Epithelial cell of esophagus (primary cell): ENCODE measurements around the gene DNAH9.

Source experiments
- DNase-seq: peaks from one replicate; pipeline ENCODE4 v3.0.0; 2010; ENCODE audit warnings: low read depth
- H3K4me3 ChIP-seq: 2 replicates; pipeline ENCODE4 v1.5.1; 2011; ENCODE audit warnings: mild to moderate bottlenecking, low read length, control low read depth
- CTCF ChIP-seq: IDR thresholded peaks from 2 replicates; pipeline ENCODE4 v1.5.1; 2011; ENCODE audit warnings: low read depth, mild to moderate bottlenecking, low read length, control low read depth, inconsistent platforms; ENCODE audit not compliant: insufficient read depth; ENCODE audit errors: missing control alignments

Gene DNAH9

GRCh38 chr17:11644265-11645212 is 46.3 kb downstream of the DNAH9 start:
- TF ChIP-seq CTCF, result peak; percentile 59
- peak; percentile 56 for DNase-seq
- H3K4me3 ChIP-seq, result no peak overlapping the region

GRCh38 chr17:11645426-11645825 is 47.2 kb downstream of the DNAH9 start:
- TF ChIP-seq CTCF, result no peak
- no peak for DNase-seq
- no peak overlapping the region for H3K4me3 ChIP-seq

GRCh38 chr17:11651089-11651488 is 52.8 kb downstream of the DNAH9 start:
- H3K4me3 ChIP-seq, result no peak overlapping the region
- TF ChIP-seq CTCF, result no peak
- no peak for DNase-seq

GRCh38 chr17:11668618-11669017 is 70.3 kb downstream of the DNAH9 start:
- DNase-seq, result no peak
- H3K4me3 ChIP-seq, result no peak overlapping the region
- TF ChIP-seq CTCF, result no peak

GRCh38 chr17:11671126-11671525 is 72.9 kb downstream of the DNAH9 start:
- H3K4me3 ChIP-seq, result no peak overlapping the region
- no peak for TF ChIP-seq CTCF
- no peak for DNase-seq

- no peak for TF ChIP-seq CTCF
- no peak for DNase-seq
- H3K4me3 ChIP-seq, result no peak overlapping the region
Observed at GRCh38 chr17:11682646-11683045, 84.4 kb downstream of the DNAH9 start.

- no peak overlapping the region for H3K4me3 ChIP-seq
- DNase-seq, result no peak
- no peak for TF ChIP-seq CTCF
Observed at GRCh38 chr17:11690681-11691080, 92.4 kb downstream of the DNAH9 start.
